Body of pancreas (tissue), 4 donors: ENCODE data around the gene TXK. TPM values are rescaled to one million over a fixed set of nuclear protein-coding genes. Genes with fewer than 3 reads are reported as not detected.
A peak's percentile ranks its signal among the peaks of the same experiment; 100 is the strongest.

ENCODE experiments used
- ATAC-seq: fragments of 150-250 bp; one replicate; pipeline ENCODE4 v1.9.1; 2016
- DNase-seq, 4 donors: peaks; one replicate each; pipeline ENCODE4 v3.0.0-alpha.2; 2019
- H3K27ac ChIP-seq, 4 donors: fragments of 200-600 bp; sonication (generic); 1 replicate in 3 of 4; 2 replicates in 1 of 4; pipeline versions ENCODE4 v1.5.1 to v1.6.1; 2016 to 2019; ENCODE audit warnings: mild to moderate bottlenecking in 1 of 4, mixed read lengths in 1 of 4, moderate library complexity in 1 of 4
- H3K27me3 ChIP-seq, 2 donors: fragments of 200-600 bp; sonication (generic); one replicate each; pipeline ENCODE4 v1.6.0; 2016; ENCODE audit warnings: mild to moderate bottlenecking in 1 of 2
- H3K36me3 ChIP-seq, 2 donors: fragments of 200-600 bp; sonication (generic); replicated peaks in 1 of 2; 2 replicates each; pipeline ENCODE4 v1.5.1; 2016; ENCODE audit warnings: low read depth in 2 of 2; ENCODE audit not compliant: insufficient read depth in 1 of 2
- H3K4me1 ChIP-seq: fragments of 200-600 bp; sonication (generic); one replicate; pipeline ENCODE4 v1.6.0; 2016
- H3K4me3 ChIP-seq, 2 donors: fragments of 200-600 bp; sonication (generic); 1 replicate in 1 of 2; 2 replicates in 1 of 2; pipeline ENCODE4 v1.5.1; 2016 to 2019
- H3K9me3 ChIP-seq, 3 donors: fragments of 200-600 bp; sonication (generic); 1 replicate in 2 of 3; 2 replicates in 1 of 3; pipeline ENCODE4 v1.5.1; 2016
- POLR2A ChIP-seq, 3 donors: fragments of 450-650 bp; IDR thresholded peaks; one replicate each; pipeline ENCODE4 v1.6.1; 2016; ENCODE audit warnings: antibody characterized with exemption in 3 of 3, mild to moderate bottlenecking in 2 of 3
- WGBS, 2 donors: methylation state at CpG; one replicate each; pipeline ENCODE4 v1.1.5; 2017; 5-methylcytosine and 5-hydroxymethylcytosine counted together
- intact Hi-C: fragments of 100-400 bp; cut with DNase I; formaldehyde crosslinking; loops from one replicate; pipeline ENCODE4 v1.15.1; 2023
- total RNA-seq, 2 donors: library from RNA; depleted of rRNA; stranded (reverse); fragments of >200 nt; gene quantifications; one replicate each; pipeline ENCODE4 v1.1.0, GENCODE V29; 2016
- TF ChIP-seq, protein P1 (sequence below), 7 experiments: fragments of 450-650 bp in 4 of 7; fragments of 200-600 bp in 3 of 7; sonication (generic) in 3 of 7; IDR thresholded peaks; one replicate each; pipeline ENCODE4 v1.5.1; 2016 to 2019; ENCODE audit warnings: antibody characterized with exemption in 7 of 7

TXK gene
- total RNA-seq, 2 donors from 2014 or later, result 0.66 to 1.3 TPM

GRCh38 chr4:48042979-48043461 lies 91.0 kb downstream of the TXK start:
- Histone ChIP-seq H3K36me3 (no peaks in the 10 kb centered on the region), H3K4me3 (no peak overlapping the region), H3K27me3 (no peaks in the 10 kb centered on the region), H3K9me3 (no peaks in the 10 kb centered on the region), H3K27ac (peak overlapping the region in 3 of 4 donors; percentile 22 to 32 (median 25)), H3K4me1 (peaks cover 24% of the 10 kb centered on the region)
- TF ChIP-seq, protein P1, sequence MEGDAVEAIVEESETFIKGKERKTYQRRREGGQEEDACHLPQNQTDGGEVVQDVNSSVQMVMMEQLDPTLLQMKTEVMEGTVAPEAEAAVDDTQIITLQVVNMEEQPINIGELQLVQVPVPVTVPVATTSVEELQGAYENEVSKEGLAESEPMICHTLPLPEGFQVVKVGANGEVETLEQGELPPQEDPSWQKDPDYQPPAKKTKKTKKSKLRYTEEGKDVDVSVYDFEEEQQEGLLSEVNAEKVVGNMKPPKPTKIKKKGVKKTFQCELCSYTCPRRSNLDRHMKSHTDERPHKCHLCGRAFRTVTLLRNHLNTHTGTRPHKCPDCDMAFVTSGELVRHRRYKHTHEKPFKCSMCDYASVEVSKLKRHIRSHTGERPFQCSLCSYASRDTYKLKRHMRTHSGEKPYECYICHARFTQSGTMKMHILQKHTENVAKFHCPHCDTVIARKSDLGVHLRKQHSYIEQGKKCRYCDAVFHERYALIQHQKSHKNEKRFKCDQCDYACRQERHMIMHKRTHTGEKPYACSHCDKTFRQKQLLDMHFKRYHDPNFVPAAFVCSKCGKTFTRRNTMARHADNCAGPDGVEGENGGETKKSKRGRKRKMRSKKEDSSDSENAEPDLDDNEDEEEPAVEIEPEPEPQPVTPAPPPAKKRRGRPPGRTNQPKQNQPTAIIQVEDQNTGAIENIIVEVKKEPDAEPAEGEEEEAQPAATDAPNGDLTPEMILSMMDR (IDR thresholded peaks at IDR 0.05), result no peak
- no peak for TF ChIP-seq POLR2A (IDR thresholded peaks at IDR 0.05)
- WGBS, 2 donors, result 21 to 29% methylated on average over 3 of the region's 3 CpGs
- no peak for DNase-seq
- peak; percentile 24 for ATAC-seq
- intact Hi-C loops, result no loop called here

DNA sequence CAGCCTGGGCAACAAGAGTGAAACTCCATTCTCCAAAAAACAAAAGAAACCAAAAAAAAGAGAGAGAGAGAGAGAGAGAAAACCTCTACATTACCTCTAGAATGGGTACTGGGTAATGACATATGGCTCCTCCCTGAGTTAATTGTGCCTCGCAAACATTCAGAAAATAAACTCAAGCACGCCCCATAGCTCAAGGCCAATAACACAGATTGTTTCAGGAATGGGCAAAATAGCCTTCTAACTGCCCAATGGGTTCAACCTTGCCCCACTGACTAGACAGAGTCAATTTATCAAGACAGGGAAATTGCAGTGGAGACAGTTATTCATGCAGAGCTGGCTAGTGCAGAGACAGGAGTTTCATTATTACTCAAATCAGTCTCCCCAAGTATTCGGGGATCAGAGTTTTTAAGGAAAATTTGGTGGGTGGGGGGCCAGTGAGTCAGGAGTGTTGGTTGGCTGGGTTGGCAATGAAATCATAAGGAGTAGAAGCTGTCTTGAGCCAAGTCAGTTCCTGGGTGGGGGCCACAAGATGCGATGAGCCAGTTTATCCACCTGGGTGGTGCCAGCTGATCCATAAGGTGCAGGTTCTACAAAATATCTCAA lies 92.4 kb downstream of the TXK start:
- Histone ChIP-seq H3K4me3 (no peak overlapping the region), H3K27me3 (no peaks in the 10 kb centered on the region), H3K4me1 (peaks cover 12% of the 10 kb centered on the region), H3K36me3 (no peaks in the 10 kb centered on the region), H3K27ac (no peak overlapping the region), H3K9me3 (no peaks in the 10 kb centered on the region)
- intact Hi-C loops, result no loop called here
- WGBS, 2 donors, result 76 to 91% methylated on average over 4 of the region's 4 CpGs
- DNase-seq (no peak), ATAC-seq (no peak)
- TF ChIP-seq, protein P1 (IDR thresholded peaks at IDR 0.05), result no peak
- no peak for TF ChIP-seq POLR2A (IDR thresholded peaks at IDR 0.05)

DNA sequence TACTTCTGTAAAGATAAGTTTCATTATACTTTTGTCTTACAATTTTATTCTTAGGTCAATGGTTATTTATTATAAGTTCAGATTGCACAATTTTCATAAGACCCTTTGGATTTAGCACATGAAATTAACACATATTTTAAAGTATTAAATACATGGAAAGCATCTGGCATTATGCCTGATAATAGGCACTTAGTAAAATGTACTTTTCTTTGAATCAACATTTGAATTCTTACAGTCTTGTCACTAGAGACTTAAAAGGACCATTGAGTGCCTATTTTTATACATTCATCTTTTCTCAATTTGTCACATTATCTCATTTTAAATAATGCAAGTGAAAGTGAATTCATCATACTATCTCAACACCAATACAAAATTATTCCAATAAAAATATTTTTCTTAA lies 94.5 kb downstream of the TXK start:
- Histone ChIP-seq H3K4me1 (peaks cover 12% of the 10 kb centered on the region), H3K27me3 (no peaks in the 10 kb centered on the region), H3K4me3 (no peak overlapping the region), H3K9me3 (no peaks in the 10 kb centered on the region), H3K36me3 (no peaks in the 10 kb centered on the region), H3K27ac (no peak overlapping the region)
- ATAC-seq (no peak), DNase-seq (no peak)
- intact Hi-C loops, result no loop called here
- no peak for TF ChIP-seq POLR2A (IDR thresholded peaks at IDR 0.05)
- TF ChIP-seq, protein P1 (IDR thresholded peaks at IDR 0.05), result no peak

GRCh38 chr4:48038666-48039065 lies 95.4 kb downstream of the TXK start:
- peaks cover 11% of the 10 kb centered on the region for H3K4me1 ChIP-seq
- H3K27me3 ChIP-seq, result no peaks in the 10 kb centered on the region
- WGBS, 2 donors, result 2 to 9% methylated on average over 2 of the region's 2 CpGs
- no peaks in the 10 kb centered on the region for H3K9me3 ChIP-seq
- ATAC-seq (no peak), DNase-seq (no peak)
- intact Hi-C loops, result no loop called here
- TF ChIP-seq, protein P1 (IDR thresholded peaks at IDR 0.05), result no peak
- no peak for TF ChIP-seq POLR2A (IDR thresholded peaks at IDR 0.05)
- no peaks in the 10 kb centered on the region for H3K36me3 ChIP-seq
- H3K27ac ChIP-seq, result no peak overlapping the region
- H3K4me3 ChIP-seq, result no peak overlapping the region

DNA sequence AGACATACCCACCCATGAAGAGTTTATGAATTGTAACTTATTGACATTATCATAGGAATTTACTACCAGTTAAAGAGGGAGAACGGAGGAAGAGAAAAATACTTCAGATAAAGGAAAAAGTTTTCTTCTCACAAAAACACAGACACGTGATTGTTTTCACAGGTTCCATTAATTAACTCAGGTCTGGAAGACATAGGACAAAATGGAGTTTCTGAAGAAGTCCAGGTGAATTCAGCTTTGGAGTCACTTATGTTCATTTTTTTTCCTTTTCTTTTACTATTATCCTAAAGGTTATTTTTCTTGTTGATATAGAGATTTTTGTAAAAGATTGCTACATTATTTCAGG lies 97.0 kb downstream of the TXK start:
- H3K27me3 ChIP-seq, result no peaks in the 10 kb centered on the region
- no peak overlapping the region for H3K27ac ChIP-seq
- intact Hi-C loops, result no loop called here
- H3K4me1 ChIP-seq, result peaks cover 17% of the 10 kb centered on the region
- ATAC-seq (no peak), DNase-seq (no peak)
- H3K36me3 ChIP-seq, result no peaks in the 10 kb centered on the region
- H3K4me3 ChIP-seq, result no peak overlapping the region
- no peak for TF ChIP-seq POLR2A (IDR thresholded peaks at IDR 0.05)
- TF ChIP-seq, protein P1 (IDR thresholded peaks at IDR 0.05), result no peak
- 56 to 70% methylated on average over 2 of the region's 2 CpGs for WGBS, 2 donors
- no peaks in the 10 kb centered on the region for H3K9me3 ChIP-seq
